ENCODE results near the gene CCDC73. TPM values are rescaled to one million over a fixed set of nuclear protein-coding genes. Genes with fewer than 3 reads are reported as not detected.

The CCDC73 gene
- total RNA-seq, 1 experiment from 2014 or later: not detected

- no peak for TF ChIP-seq STAT6 (CRISPR knock-in tag; conservative IDR thresholded peaks at IDR 0.05; ENCODE audit: low read depth)
- TF ChIP-seq USF2 (CRISPR knock-in tag; IDR thresholded peaks at IDR 0.05): no peak
- no peak for TF ChIP-seq NR2C2 (CRISPR knock-in tag; IDR thresholded peaks at IDR 0.05)
Observed at GRCh38 chr11:32819187-32819586, 24.7 kb upstream of the CCDC73 start (continued).

GRCh38 chr11:32817852-32818183 is 23.4 kb upstream of the CCDC73 start:
- H3K4me3 Mint-ChIP-seq: no peak overlapping the region
- CTCF ChIA-PET: interaction anchor here (2.1 kb wide), 1 partner anchor 9 kb away, joined by 6 read pairs; no protein-coding TSS in a partner anchor
- H3K9me3 Mint-ChIP-seq: no peaks in the 10 kb centered on the region
- no peak overlapping the region for H3K27ac Mint-ChIP-seq
- no peak for DNase-seq (ENCODE audit: low spot score)
- no peaks in the 10 kb centered on the region for H3K4me1 Mint-ChIP-seq
- no peak for TF ChIP-seq ZNF416 (CRISPR knock-in tag; IDR thresholded peaks at IDR 0.05)
- no peak for ATAC-seq
- H3K27me3 Mint-ChIP-seq (ENCODE audit: low read depth): no peaks in the 10 kb centered on the region; the same call in 1 of the 2 replicates
- no peaks in the 10 kb centered on the region for H3K36me3 Mint-ChIP-seq
- POLR2A ChIA-PET: no interaction called here

DNA sequence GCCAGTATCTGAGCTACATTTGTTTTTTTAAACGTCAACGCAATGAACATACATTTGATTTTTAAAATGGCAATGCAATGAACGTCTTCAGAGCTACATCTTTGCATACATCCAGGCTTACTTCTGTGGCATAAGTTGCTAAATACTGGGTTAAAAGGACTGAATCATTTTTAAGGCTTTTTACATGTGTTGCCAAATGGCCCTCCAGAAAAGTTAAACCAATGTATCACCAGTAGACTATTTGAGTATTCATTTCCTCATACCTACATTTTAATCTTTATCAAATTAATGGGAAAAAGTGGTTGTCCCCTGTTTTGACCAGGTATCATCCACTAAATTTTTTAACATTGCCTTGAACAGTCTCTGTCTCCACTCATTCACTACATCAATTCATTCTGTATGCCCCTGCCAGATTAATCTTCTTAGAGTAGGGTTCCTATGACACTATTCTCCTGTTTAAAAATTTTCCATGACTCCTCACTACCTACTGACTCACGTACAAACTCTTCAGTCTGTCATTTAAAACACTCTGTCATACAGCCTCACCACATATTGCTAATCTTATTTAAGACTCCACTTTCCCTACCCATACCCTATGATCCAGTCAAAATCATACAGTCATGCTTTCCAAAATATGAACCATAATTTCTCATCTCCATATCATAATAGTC is 22.9 kb upstream of the CCDC73 start:
- TF ChIP-seq, protein P1, sequence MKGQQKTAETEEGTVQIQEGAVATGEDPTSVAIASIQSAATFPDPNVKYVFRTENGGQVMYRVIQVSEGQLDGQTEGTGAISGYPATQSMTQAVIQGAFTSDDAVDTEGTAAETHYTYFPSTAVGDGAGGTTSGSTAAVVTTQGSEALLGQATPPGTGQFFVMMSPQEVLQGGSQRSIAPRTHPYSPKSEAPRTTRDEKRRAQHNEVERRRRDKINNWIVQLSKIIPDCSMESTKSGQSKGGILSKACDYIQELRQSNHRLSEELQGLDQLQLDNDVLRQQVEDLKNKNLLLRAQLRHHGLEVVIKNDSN (CRISPR knock-in tag; IDR thresholded peaks at IDR 0.05): no peak
- TF ChIP-seq ZNF138 (CRISPR knock-in tag; conservative IDR thresholded peaks at IDR 0.05) (no peak), EMX1 (CRISPR knock-in tag; IDR thresholded peaks at IDR 0.05) (no peak), ETV6 (CRISPR knock-in tag; IDR thresholded peaks at IDR 0.05) (no peak), SP1 (CRISPR knock-in tag; conservative IDR thresholded peaks at IDR 0.05) (no peak), ZNF121 (CRISPR knock-in tag; IDR thresholded peaks at IDR 0.05) (no peak), ZNF232 (CRISPR knock-in tag; IDR thresholded peaks at IDR 0.05) (no peak), ZMAT4 (CRISPR knock-in tag; IDR thresholded peaks at IDR 0.05) (no peak), SMAD3 (CRISPR knock-in tag; IDR thresholded peaks at IDR 0.05; ENCODE audit: borderline replicate concordance) (no peak), ZNF532 (CRISPR knock-in tag; IDR thresholded peaks at IDR 0.05; ENCODE audit: borderline replicate concordance) (no peak)
- TF ChIP-seq, protein P2, sequence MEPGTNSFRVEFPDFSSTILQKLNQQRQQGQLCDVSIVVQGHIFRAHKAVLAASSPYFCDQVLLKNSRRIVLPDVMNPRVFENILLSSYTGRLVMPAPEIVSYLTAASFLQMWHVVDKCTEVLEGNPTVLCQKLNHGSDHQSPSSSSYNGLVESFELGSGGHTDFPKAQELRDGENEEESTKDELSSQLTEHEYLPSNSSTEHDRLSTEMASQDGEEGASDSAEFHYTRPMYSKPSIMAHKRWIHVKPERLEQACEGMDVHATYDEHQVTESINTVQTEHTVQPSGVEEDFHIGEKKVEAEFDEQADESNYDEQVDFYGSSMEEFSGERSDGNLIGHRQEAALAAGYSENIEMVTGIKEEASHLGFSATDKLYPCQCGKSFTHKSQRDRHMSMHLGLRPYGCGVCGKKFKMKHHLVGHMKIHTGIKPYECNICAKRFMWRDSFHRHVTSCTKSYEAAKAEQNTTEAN (CRISPR knock-in tag; IDR thresholded peaks at IDR 0.05): no peak
- TF ChIP-seq, protein P3, sequence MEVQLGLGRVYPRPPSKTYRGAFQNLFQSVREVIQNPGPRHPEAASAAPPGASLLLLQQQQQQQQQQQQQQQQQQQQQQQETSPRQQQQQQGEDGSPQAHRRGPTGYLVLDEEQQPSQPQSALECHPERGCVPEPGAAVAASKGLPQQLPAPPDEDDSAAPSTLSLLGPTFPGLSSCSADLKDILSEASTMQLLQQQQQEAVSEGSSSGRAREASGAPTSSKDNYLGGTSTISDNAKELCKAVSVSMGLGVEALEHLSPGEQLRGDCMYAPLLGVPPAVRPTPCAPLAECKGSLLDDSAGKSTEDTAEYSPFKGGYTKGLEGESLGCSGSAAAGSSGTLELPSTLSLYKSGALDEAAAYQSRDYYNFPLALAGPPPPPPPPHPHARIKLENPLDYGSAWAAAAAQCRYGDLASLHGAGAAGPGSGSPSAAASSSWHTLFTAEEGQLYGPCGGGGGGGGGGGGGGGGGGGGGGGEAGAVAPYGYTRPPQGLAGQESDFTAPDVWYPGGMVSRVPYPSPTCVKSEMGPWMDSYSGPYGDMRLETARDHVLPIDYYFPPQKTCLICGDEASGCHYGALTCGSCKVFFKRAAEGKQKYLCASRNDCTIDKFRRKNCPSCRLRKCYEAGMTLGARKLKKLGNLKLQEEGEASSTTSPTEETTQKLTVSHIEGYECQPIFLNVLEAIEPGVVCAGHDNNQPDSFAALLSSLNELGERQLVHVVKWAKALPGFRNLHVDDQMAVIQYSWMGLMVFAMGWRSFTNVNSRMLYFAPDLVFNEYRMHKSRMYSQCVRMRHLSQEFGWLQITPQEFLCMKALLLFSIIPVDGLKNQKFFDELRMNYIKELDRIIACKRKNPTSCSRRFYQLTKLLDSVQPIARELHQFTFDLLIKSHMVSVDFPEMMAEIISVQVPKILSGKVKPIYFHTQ (CRISPR knock-in tag; IDR thresholded peaks at IDR 0.05): no peak
- ChIA-PET POLR2A (interaction anchor here (0.6 kb wide), 1 partner anchor 1284 kb away, joined by 3 read pairs; no protein-coding TSS in a partner anchor), CTCF (no interaction called here)
- no peaks in the 10 kb centered on the region for H3K4me1 Mint-ChIP-seq
- no peaks in the 10 kb centered on the region for H3K27me3 Mint-ChIP-seq (ENCODE audit: low read depth)
- no peaks in the 10 kb centered on the region for H3K36me3 Mint-ChIP-seq
- H3K4me3 Mint-ChIP-seq: no peak overlapping the region
- DNase-seq (ENCODE audit: low spot score): no peak
- ATAC-seq: no peak
- no peaks in the 10 kb centered on the region for H3K9me3 Mint-ChIP-seq
- H3K27ac Mint-ChIP-seq: no peak overlapping the region
